ENCODE data around the gene IGSF3.

DNA sequence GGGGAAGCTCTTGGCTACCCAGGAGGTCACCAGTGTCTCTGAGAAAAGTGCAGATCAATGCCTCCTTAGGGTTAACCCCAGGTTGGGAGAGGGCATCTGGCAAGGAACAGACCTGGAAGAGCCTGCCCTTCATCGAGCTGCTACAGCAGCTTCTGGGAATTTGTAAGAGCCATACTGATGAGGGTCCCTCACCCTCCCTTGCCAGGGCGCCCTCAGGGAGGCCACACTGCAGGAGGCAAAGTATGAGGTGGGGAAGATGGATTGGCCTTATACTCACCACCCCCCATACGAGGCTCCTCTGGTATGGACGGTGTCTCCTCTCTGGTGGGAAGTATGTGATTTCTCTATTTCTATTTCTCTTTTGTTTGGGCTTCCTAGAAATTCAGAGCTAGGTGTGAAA lies 13.2 kb downstream of the IGSF3 start:
- TF ChIP-seq, protein P1, sequence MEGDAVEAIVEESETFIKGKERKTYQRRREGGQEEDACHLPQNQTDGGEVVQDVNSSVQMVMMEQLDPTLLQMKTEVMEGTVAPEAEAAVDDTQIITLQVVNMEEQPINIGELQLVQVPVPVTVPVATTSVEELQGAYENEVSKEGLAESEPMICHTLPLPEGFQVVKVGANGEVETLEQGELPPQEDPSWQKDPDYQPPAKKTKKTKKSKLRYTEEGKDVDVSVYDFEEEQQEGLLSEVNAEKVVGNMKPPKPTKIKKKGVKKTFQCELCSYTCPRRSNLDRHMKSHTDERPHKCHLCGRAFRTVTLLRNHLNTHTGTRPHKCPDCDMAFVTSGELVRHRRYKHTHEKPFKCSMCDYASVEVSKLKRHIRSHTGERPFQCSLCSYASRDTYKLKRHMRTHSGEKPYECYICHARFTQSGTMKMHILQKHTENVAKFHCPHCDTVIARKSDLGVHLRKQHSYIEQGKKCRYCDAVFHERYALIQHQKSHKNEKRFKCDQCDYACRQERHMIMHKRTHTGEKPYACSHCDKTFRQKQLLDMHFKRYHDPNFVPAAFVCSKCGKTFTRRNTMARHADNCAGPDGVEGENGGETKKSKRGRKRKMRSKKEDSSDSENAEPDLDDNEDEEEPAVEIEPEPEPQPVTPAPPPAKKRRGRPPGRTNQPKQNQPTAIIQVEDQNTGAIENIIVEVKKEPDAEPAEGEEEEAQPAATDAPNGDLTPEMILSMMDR (IDR thresholded peaks at IDR 0.05; ENCODE audit: control extremely low read depth in 1 of 3, insufficient read depth in 1 of 3, low read depth in 1 of 3, low read length in 3 of 3): no peak
- no peak for TF ChIP-seq POLR2A (IDR thresholded peaks at IDR 0.05; ENCODE audit: control extremely low read depth in 1 of 2, low read depth in 2 of 2, low read length in 2 of 2)
- TF ChIP-seq SRF (IDR thresholded peaks at IDR 0.05; ENCODE audit: low read depth, low read length): no peak
- no peak for TF ChIP-seq EP300 (IDR thresholded peaks at IDR 0.05; ENCODE audit: borderline replicate concordance in 1 of 2, low read depth in 2 of 2, low read length in 2 of 2)
- TF ChIP-seq EZH2 (IDR thresholded peaks at IDR 0.05; ENCODE audit: low read depth, low read length, severe bottlenecking): no peak

Measured in H1 (cell line).